Stimulated activated CD8-positive, alpha-beta memory T cell treated with anti-CD3 and anti-CD28 coated beads, Interleukin-15, amount 100 ng/mL, for 48 hours (primary cell): Measurements from ENCODE around the gene BCAS3.
"Not testable (repeated sequence)": the region's sequence is repeated elsewhere in the genome, so short reads cannot be mapped to it uniquely, and the experiment has no call there.

ENCODE experiments used
- DNase-seq, 2 donors: peaks; one replicate each; pipeline ENCODE4 v3.0.0-alpha.2; 2020; ENCODE audit warnings: low read depth in 2 of 2

Gene BCAS3

GRCh38 chr17:61127960-61128359, 450.3 kb downstream of the BCAS3 start:
- DNase-seq: no peak

GRCh38 chr17:61128661-61129115, 451.0 kb downstream of the BCAS3 start:
- DNase-seq: no peak

DNA sequence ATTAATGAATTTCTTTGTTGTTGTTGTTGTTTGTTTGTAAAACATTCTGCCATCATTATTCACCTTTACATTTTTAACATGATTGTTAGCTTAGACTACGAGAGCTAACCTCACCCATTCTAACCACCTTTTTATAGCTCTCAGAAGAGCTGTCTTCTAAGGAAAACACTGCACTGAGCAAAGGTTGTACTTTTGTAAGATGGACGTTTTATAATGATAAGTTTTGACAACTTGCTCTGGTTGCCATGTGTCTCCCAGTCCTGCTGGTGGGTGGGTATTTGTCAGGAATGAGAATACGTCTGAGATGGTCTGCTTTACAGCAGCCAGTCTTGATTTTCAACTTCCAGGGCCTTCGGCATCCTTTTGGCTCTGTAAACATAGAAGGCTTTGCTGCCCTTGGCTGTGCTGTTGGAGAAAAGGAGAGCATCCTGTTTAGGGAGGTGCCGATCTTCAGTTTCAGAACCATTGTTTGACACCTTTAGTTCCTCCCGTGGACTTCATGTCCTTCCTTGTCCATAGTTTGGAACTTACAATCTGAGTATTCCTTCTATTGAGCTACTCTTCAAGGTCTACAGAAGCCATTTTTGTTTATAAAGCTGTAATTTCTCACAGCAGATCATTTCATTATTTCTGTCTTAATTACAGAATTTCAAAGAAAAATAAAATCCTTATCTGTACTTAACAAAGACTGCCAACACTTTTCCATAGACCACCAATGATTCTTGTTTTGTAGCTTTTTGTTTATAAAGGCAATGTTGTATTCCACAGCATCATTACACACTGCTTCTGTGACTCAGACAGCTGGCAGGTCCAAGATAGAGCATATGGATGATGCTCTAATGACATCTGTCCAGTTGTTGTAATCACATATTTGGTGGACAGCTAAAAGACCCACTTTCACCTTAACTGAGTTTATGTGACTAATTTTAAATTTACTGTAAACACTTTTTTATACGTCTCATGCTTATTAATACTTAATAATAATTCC, 451.9 kb downstream of the BCAS3 start:
- no peak for DNase-seq

DNA sequence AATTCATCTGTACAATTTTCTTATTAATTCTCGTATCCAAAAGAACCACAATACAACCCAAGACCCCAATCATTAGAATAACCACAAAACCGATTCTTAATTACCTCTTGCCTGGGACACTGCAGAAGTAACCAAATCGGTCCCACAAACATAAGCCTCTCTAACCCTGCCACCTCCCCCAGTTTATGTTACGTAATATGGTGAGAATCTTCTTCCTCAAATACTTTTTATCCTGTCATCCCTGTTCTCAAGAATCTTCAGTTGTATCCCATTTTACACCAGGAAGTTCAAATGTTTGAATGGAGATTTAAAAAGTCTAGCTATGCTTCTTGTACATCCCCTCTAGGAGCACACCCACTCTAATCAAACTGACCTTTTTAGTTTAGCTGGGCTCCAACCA, 452.7 kb downstream of the BCAS3 start:
- DNase-seq: no peak

- DNase-seq: no peak
These were observed 453.9 kb downstream of the BCAS3 start for GRCh38 chr17:61131585-61131984.

GRCh38 chr17:61132524-61132923, 454.9 kb downstream of the BCAS3 start:
- no peak for DNase-seq

GRCh38 chr17:61133853-61134252, 456.2 kb downstream of the BCAS3 start:
- no peak for DNase-seq

GRCh38 chr17:61134551-61135235, 457.0 kb downstream of the BCAS3 start:
- no peak for DNase-seq

- DNase-seq: no peak
These were observed 458.1 kb downstream of the BCAS3 start for GRCh38 chr17:61135782-61136181.

DNA sequence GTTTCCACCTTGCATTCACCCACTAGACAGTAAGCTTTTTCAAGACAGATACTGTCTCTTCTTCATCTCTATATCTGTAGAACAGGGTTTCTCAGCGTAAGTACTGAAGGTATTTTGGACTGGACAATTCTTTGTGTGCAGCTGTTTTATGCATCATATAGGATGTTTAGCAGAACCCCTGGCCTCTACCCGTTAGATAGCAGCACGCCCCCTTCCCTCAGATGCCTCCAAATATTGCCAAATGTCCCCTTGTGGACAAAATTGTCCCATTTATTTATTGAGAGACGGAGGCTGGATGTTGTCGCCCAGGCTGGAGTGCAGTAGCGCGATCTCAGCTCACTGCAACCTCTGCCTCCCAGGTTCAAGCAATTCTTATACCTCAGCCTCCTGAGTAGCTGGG, 458.6 kb downstream of the BCAS3 start:
- no peak for DNase-seq

- DNase-seq: peak in 1 of 2 donors; percentile 2
These were observed 461.6 kb downstream of the BCAS3 start for GRCh38 chr17:61139219-61139618.

DNA sequence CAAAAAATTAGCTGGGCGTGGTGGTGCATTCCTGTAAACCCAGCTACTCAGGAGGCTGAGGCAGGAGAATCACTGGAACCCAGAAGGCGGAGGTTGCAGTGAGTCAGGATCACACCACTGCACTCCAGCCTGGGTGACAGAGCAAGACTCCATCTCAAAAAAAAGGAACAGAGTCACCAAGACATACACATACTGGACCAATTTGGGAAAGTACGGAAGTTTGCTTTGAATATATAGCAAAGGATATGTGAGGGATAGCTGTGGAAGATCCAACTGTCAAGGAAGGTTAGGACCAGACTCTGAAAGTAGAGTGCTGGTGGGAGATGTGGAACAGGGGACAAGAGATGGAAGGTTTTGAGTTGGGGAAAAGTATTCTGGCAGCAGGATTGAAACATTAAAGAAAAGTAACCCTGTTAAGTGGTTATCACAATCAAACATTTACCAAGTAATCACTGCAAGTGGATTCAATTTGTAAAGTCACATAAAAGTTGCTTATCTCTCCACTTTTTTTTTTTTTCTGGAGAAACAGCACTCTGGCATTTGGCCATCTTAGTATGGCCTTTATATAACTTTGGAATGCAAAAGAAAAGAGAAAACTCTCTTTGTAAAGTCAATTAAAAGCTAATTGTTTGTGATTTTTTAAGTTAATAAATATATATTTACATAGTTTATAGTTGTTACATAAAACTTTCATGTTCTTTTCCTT, 462.6 kb downstream of the BCAS3 start:
- DNase-seq: no peak

GRCh38 chr17:61143026-61143425, 465.4 kb downstream of the BCAS3 start:
- no peak for DNase-seq

DNA sequence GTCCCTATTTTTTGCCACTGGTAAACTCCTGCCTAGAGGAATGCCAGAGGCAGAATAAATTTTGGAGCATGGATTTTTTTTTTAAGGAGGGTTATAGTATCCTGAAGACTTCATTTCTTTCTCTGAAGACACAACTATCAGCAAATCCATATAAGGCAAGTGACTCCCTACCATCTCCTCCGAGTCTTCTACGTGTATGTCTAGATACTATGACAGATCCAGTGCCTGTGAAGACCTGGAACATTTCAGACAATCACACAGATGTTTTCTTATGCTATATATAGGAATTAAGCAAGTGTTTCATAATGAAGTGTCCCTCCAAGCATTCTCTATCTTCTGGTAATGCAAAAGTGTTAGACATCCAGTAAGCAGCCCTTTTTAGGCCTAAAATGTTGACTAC, 466.5 kb downstream of the BCAS3 start:
- no peak for DNase-seq

DNA sequence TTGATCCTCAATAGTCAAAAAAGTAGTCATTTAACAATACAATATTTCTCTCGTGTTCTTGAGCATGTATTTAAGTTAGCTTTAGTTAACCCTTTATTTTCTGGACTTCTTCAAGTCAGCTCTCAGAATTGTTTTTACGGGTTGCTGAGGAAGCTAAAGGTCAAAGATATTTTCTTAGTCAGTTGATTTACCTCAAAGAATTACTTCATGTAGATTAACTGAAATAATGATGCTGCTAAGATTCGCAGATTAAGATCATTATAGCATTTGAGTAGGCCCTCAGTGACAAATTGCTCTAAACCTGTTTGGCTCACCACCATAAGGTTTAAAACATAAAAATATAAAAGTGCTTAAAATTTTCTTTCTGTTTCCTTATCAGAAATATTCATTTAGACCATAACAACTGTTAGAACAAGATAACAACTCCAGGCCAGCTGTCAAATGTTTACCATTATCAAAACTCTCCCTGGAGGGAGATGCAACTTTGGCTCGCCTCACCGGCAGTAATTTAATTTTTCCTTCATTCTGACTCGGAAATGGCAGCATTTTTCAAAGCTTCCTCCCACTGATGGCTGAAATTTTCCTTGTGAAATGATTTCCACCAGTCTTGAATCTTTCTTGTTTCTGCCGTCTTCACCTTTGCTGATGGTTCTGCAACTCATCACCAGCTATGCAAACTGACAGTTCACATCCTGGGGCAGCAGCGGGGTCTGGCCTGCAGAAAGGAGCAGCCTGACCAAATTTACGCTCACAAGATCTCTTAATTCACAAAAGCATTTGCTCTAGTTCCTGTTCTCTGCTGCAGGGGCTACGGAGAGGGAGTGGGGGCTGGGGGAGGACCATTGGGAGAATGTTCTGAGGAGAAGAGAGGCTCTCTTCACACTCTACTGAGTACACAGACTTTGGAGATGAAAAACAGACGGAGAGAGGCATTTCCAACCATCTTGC, 467.2 kb downstream of the BCAS3 start:
- no peak for DNase-seq

DNA sequence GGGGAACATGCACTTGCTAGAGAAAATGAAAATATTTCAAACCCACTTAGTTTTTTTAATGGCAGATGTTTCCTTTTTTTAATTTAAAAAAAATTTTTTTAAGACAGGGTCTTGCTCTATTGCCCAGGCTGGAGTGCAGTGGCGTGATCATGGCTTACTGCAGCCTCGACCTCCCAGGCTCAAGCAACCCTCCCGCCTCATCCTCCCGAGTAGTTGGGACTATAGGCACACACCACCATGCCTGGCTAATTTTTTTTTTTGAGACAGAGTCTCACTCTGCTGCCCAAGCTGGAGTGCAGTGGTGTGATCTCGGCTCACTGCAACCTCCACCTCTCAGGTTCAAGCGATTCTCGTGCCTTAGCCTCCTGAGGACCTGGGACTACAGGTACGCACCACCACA, 469.2 kb downstream of the BCAS3 start:
- not testable (repeated sequence) for DNase-seq

DNA sequence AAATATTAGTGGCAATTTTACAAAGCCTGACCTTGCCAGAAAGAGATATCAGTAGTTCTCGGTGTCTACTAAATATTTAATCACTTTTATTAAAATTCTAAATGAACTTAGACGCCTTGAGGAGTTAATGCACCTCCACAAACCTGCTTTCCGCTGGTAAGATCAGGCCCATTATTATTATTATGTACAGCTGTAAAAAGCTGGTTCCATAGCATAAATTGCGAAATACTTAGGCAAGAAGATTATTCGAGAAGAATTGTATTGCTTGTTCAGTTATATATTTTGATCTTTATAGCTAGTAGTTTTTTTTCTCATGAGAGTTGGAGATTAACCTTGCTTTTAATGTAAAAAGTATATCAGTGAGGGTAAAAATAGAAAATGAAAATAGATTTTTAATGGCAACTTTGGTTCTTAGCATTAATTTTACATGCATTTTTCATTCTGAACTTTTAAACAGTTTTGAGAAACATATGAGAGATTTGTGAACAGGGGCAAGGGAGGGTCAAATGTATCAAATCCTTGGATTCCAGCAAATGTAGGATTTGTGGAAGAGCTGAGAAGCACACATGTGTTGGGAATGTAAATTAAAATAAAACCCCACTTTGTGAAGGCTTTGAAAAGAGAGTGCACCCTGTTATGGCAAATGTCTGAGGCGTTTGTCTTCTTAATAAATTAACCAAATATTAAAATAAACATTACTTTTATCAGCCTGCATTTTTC, 471.6 kb downstream of the BCAS3 start:
- no peak for DNase-seq

- DNase-seq: no peak
These were observed 472.3 kb downstream of the BCAS3 start for GRCh38 chr17:61149862-61150362.

- no peak for DNase-seq
These were observed 473.1 kb downstream of the BCAS3 start for GRCh38 chr17:61150686-61151299.

GRCh38 chr17:61152898-61153297, 475.2 kb downstream of the BCAS3 start:
- DNase-seq: no peak
